Fibroblast of peridontal ligament (primary cell): ENCODE results near the gene KIAA1958.
"Not testable (repeated sequence)": the region's sequence is repeated elsewhere in the genome, so short reads cannot be mapped to it uniquely, and the experiment has no call there.

ENCODE experiments used
- DNase-seq: peaks from one replicate; pipeline ENCODE4 v3.0.0-alpha.2; 2010; ENCODE audit errors: extremely low read depth

Gene KIAA1958

DNA sequence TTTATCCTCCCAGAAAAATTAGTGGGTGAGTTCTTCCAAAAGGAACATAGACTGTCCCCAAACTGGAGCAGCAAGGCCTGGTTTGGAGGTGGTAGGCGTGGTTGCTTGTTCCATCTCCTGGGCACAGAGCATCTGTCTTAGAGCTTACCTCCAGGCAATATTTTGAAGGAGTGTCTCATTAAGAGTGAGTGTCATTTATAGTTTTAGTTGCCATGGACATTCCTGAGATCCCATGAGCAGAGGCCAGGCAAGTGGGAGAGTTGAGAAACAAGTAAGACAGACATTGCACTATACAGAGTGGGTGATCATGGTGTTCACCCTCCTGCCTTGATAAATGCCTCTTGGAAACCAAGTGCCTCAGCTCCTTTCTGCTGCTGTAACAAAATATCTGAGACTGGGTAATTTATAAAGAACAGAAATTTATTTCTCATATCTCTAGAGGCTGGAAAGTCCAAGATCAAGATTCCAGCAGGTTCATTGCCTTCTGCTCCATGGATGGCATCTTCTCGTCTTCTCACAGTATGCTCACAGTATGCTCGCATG lies 68.5 kb downstream of the KIAA1958 start:
- no peak for DNase-seq

DNA sequence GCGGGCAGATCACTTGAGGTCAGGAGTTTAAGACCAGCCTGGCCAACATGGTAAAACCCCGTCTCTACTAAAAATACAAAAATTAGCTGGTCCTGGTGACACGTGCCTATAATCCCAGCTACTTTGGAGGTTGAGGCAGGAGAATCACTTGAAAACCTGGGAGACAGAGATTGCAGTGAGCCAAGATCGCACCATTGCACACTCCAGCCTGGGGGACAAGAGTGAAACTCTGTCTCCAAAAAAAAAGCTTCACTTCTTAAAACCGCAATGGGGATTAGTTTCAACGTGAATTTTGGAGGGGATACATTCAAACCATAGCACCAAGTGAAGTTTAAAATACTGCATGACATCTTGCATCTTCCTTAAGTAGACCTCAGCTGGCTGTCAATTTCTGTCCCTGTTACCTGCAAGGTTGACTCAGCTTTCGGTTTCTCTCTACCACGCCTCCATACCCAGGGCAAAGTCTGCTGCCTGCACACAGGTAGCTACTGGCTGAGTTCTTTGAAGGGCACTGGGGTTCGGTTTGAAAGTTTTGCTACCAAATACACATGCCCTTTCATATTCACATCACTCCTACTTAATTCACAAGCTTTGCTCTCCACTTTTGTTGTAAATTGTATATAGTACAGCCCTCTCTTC lies 69.3 kb downstream of the KIAA1958 start:
- no peak for DNase-seq

DNA sequence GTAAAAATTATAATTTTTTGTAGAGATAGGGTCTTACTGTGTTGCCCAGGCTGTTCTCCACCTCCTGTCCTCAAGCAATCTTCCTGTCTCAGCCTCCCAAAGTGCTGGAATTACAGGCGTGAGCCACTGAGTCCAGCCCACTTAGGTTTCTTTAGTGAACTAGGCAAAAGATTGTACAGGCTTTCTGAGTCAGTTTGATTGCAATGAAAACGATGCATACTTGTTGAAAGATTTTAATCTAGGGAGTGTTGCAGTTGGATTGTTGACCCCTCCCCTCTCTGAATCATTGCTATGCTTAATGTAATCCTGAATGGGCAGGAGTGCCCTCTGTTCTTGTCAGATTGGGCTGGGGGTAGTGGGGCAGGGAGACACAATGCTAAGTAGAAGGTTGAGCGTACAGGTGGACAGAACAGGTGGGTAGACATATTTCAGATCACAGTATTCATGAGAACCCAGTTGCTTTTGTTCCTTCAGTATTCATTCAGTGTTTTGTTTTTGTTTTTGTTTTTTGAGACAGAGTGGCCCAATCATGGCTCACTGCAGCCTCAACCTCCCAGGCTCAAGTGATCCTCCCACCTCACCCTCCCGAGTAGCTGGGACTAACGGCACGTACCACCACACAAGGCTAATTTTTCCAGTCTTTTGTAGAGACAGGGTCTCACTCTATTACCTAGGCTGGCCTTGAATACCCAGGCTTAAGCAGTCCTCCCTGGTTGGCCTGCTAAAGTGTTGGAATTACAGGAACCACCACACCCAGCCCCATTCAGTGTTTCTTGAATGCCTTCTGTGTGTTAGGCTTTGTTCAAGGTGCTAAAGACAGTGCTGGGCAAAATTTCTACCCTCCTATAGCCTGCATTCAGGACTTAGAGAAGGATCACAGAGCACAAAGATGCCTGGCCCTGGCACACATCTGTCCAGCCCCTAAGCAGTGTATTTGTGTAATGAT lies 70.1 kb downstream of the KIAA1958 start:
- DNase-seq = peak; percentile 51

DNA sequence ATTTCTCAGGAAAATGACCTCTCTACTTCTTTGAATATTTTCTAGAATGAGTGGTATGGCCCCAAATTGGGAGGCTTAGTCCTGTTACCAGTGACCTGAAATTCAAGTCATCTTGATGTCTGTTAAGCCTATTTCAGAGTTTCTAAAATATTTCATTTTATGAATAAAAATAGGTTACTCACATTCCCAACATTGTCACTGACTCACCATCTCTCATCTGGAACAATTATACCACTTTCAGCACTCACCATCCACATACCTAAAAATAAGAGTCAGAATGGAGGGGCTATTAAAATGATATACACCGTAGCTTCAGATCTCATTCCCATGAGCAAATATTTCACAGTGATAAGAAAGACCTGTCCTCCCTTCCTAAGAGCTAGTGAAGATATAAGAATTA lies 71.8 kb downstream of the KIAA1958 start:
- DNase-seq = peak; percentile 26

DNA sequence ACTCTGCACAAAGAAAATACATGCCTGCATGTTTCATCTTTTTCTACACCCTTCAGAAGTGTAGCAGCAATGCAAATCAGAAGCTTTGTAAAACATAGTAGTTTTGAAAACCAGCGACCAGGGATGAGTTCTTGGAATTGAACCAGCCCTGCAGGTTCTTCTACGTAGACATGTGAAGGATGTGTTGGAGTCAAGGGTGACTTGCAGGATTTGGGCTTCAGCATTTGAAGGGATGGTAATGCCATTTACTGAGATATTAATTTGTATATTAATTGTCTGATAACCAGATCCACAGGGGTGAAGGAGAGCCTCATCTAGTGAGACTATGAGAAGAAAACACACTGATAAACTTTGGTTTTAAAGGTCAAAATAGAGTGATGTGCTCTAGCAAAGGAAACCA lies 72.4 kb downstream of the KIAA1958 start:
- DNase-seq = no peak

DNA sequence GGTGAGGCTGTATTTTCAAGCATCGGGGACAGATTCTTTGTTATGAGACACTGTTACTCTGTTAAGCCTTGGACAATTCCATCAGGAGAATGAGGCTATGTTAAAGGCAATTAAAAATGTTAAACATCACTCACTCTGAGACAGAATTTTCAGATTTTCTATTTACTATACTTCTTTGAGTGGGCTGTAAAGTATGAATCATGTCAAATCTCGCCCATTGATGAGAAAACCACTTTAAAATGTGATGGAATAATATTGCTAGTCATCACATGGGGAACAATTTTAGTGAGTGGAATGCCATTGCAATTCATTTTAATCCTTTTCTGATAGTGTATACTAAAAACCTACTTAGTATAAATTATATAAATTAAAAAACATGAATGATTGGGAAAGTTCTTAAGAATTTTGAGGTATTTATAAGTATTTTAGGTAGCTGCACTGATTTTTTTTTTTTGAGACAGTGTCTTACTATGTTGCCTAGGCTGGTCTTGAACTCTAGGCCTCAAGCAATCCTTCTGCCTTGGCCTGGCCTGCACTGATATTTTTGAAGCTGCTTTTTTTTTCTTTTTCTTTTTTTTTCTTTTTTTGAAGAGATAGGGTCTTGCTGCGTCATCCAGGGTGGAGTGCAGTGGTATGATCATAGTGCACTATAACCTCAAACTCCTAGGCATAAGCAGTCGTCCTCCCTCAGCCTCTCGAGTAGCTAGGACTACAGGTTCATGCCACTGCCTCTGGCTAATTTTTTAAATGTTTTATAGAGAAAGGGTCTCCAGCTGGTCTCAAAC lies 73.2 kb downstream of the KIAA1958 start:
- DNase-seq = no peak

DNA sequence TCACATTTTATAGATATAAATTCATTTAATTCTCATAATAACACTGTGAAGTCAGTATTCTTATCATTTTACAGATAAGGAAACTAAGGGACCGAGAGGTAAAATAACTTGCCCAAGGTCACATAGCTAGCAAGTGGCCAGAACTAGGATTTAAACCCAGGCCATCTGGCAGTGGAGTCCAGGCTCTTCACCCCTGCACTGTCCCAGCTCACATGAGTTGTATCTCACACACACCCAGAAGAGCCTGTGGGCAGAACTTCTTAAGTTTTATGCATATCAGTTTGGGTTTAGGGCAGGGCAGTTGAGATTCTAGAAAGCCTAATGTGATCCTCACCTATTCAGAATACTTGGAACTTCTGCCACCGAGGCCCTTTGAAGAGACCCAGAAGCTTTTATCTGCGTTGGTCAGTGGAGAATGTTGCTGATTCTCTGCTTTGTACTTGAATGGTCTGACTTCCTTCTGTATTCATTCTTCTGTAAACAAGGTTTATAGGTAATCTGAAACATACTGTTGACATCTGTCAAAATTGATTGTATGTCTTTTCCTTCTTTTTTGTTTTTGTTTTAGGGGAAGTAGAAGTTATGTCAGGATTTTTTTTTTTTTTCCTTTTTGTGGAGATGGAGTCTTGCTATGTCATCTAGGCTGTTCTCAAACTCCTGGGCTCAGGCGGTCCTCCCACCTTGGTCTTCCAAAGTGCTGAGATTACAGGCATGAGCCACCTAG lies 75.8 kb downstream of the KIAA1958 start:
- no peak for DNase-seq

DNA sequence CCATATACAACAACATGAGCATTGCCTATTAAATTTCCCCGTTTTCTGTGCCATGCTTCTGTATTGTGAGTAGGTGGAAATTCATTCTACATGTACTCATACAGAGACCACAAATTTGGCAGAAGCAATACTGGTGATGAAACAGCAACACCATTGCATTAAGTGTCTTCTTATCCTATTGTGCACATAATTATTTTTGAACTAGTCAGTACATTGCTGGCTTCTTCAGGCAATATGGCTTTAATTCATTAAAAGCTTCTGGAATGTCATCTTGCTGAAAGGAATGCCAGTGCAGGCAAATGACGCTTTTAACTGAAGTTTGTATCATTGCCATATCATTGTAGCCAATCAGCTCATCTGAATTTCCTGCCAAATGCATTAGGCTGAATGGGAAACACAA lies 82.6 kb downstream of the KIAA1958 start:
- peak; percentile 81 for DNase-seq

DNA sequence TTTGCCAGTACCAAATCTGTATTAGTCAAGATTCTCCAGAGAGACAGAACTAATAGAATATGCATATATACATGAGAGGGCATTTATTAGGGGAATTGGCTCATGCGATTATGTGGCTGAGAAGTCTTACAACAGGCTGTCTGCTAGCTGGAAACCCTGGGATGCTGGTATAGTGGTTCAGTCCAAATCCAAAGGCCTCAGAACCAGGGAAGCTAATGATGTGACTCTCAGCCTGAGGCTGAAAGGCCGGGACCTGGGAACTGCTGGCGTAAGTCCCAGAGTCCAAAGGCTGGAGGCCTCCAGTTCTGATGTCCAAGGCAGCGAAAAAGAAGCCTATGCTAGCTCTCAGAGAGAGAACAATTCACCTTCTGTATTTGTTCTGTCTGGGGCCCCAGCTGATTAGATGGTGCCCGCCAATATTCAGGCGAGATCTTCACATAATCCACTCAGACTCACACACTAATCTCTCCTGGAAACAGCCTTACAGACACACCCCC lies 84.1 kb downstream of the KIAA1958 start:
- DNase-seq = no peak

DNA sequence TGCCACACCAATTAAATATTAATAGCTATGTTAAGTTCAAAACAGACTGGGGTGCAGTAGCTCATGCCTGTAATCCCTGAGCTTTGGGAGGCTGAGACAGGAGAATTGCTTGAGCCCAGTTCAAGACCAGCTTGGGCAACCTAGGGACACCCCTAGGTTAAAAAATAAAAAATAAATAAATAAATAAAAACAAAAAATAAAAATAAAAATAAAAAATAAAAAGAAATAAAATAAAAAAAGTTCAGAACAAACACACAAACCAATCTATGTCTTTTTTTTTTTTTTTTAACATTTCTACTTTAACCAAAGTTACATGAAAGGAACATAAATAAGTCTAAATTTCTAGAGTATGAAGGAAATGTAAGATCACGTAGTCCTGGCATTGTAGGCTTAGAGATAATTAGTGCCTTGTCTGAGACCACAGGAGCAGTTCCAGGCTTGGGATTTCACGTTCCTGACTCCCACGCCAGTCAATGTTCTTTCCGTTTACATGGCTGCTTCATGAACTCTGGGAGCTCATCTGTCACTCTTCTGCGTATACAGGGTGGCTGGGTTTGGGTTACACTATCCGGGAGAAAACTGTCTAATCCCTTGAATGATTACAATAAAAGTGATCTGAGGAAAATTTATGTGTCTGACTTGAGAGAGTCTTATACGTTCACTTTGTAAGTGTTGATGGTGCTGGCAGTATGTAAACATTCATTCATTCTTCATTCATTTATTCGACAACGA lies 85.2 kb downstream of the KIAA1958 start:
- DNase-seq = no peak

DNA sequence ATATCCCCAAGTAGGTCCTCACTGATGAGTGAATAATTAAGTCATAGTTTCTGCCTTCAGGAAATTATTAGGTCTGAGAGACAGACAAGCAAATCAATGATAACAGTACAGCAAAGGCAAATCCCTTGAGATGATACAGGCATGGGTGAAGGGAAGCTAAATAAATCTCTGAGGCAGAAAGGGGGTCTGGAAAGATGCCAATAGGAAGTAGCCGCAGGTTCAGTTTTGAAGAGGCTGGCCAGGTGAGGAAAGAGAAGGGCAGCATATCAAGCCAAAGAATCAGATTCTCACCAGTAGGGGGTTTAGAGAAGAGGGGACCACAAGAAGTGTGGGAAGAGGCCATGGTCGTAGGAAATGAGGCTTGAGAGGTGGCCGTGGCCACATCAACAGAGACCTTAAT lies 85.8 kb downstream of the KIAA1958 start:
- DNase-seq = no peak

DNA sequence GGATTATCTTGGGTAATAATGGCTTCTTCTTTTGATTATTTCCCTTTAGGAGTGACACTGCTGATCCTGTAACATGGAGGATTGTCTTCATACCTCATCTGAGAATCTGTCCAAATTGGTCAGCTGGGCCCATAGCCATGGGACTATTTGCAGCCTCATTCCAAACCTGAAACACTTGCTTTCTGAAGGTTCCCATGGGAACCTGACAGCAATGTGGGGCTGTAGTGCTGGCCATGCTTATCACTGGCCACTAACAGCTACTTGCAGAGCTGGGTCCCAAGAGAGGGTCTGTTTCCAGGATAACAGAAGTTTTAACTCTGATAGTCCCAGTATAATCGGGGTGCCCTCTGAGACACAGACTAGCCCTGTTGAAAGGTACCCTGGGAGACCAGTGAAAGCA lies 87.4 kb downstream of the KIAA1958 start:
- DNase-seq = no peak

DNA sequence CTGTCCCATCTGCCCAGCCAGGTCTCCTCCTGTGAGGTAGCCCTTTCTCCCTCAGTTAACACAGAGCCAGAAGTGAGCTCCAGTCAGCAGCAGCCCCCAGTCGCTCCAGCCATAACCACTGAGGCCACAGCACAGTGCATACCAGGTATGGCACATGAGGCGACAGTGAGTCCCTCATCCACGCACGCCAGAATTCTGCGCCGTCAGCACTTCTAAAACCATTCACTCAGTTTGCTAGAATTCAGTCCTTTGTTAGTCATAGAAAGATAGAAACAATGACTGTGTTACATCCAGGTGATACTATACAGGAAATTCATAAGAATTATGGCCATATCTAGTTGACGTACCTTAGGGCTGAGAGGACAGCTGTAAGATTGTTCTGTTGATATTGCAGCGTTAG lies 88.5 kb downstream of the KIAA1958 start:
- no peak for DNase-seq

DNA sequence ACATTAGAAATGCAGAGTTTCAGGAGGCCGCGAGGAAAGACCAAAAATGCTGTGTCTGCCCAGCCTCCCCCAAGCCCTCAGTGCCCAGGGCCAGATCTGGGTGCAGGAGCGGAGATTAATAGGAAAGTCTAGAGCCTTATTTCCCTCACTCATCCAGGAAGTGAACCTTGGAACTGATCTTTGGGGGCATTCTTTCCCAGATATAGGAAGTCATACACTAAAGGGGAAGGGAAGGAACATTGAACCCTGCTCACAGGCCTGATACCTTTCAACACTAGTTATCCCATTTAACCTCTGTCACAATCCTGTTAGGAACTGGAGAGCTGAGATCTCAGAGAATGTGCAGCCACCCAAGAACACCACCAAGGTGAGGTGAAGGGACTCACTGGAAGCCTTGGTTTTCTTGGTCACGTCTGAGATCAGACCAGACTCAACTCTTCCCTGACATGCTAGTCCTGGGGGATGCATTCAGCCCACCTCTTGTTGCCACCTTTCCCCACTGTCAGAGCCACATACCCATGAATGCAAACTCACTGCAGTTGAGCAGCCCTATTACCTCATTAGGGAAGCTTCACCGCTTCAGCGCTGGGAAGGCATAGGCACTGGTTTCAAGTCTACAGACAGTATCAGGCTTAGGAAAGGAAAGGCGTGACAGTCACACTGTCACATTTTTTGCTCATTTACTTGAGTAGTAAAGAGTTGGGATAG lies 95.0 kb downstream of the KIAA1958 start:
- DNase-seq = no peak

DNA sequence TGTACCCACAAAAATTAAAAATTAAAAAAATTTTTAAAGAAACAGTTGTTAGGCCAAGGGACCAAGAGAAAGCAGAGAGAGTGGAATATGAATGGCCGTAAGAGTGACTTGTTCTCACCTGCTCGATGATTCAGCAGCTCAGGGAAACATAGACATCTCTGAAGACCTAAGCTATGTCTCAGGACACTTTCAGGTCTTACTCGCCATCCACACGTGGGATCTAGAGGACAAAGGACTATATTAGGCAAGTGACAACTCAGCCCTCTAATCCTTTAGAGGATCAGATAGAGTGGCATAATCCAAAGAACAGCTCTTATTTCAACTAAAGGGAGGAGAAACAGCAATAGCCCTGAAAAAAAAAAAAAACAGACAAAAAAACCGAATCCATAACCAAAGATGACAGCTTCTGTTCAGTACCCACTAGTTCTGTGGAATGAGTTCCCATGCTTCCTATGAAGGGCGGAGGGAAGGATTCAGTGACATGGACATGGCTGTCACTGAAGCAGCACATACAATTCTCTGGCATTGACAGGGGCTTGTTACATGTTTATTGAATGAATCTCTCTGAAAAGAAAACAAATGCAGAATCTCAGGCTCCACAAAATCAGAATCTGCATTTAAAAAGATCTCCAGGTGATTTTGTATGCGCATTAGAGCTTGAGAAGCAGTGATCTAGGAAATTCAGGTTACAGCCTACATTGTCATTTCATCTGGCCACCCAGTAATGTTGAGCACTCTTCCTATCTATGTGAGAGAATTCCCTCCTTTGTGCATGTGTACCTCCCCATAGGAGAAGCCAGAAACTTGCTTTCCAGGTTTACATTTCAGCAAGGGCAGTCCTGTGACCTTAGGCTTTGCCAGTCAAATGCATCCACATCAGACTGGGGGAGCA lies 96.0 kb downstream of the KIAA1958 start:
- DNase-seq = no peak

DNA sequence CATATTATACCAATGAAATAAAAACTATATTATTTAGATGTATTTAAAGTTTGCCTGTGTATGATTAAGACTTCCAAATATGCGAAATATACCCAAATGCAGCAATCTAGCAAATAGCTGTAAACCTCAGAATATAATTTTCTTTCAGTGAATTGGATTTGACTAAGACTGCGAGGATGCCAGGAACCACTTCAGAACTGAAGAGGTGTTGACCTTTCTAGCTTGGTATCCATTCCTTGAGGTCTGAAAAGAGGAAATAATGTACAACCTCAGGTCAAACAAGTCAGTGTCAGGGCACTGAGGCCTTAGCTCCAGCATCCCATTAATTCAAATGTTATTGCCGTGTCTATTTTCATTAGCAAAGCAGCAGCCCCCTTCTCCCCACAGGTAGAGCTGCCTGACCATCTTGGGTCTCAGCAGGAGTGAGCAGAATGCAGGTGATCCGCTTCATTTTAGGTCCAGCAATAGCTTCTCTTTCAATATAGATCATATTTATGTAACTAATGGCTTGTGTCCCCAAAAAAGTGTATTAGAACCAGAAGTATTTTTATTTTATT lies 100.0 kb downstream of the KIAA1958 start:
- peak; percentile 30 for DNase-seq

DNA sequence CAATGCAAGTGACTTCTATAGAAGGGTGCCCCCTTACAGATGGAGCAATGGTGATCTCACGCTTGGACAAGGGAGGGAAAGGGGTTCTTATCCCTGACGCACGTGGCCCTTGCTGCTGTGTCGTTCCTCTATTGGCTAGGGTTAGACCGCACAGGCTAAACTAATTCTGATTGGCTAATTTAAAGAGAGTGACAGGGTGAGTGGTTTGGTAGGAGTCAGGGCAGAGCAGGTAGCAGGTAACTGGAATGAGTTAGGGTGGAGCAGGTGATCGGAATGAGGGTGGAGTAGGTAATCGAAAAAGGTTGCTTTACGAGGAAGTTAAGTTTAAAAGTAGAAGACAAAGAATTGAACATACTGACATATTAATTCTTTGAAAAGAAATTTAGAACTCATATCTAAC lies 105.2 kb downstream of the KIAA1958 start:
- DNase-seq = not testable (repeated sequence)

DNA sequence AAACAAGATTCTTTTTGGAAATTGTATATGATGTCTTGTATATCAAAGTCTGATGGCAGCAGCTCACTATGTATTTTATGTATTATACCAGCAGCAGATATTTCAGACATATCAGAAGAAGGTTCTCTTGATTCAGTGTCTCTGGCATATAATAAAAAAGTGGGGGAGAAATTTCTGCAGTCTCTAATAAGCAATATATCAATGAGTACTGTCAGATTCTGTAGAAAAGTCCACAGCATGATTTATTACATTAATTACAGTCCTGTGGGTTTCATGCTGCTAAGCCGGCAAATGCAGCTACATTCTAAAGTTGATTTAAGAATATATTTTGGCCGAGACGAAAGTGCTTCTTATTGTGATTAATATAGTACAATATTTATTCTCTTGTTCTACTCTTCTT lies 113.1 kb downstream of the KIAA1958 start:
- no peak for DNase-seq

DNA sequence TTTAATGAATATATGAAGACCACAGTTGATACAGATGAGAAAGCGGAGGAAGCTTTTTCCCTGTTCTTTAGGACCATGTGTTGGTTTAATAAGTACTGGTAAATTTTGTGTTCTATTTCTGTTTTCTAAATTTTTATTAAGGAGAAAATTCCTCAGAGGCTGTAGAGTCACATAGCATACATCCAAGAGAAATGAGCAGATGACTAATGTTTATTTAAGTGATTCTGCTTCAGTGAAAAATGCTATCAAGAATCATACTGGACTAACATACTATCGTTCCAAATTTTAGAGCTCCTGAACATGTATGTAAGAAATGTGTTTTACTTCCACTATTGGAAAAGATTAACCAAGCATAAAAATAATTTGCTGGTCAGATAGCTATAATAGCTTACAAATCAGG lies 115.0 kb downstream of the KIAA1958 start:
- peak; percentile 51 for DNase-seq
